Hepatocyte (in vitro differentiated cells): ENCODE data around the gene MYH7.

Experiments used
- EZH2 ChIP-seq: fragments of 200-600 bp; sonication (generic); IDR thresholded peaks from 2 replicates; pipeline ENCODE4 v1.6.1; 2016; ENCODE audit warnings: antibody characterized with exemption, mild to moderate bottlenecking, borderline replicate concordance
- EZH2phosphoT487 ChIP-seq: fragments of 200-600 bp; sonication (generic); IDR thresholded peaks from one replicate; pipeline ENCODE4 v1.6.1; 2018; ENCODE audit warnings: antibody characterized with exemption, mild to moderate bottlenecking, low read depth, moderate library complexity; ENCODE audit not compliant: unreplicated experiment, severe bottlenecking
- TF ChIP-seq, protein P1 (sequence below): fragments of 200-600 bp; sonication (generic); IDR thresholded peaks from 2 replicates; pipeline ENCODE4 v1.5.1; 2016; ENCODE audit warnings: antibody characterized with exemption, mild to moderate bottlenecking; ENCODE audit not compliant: poor library complexity

DNA sequence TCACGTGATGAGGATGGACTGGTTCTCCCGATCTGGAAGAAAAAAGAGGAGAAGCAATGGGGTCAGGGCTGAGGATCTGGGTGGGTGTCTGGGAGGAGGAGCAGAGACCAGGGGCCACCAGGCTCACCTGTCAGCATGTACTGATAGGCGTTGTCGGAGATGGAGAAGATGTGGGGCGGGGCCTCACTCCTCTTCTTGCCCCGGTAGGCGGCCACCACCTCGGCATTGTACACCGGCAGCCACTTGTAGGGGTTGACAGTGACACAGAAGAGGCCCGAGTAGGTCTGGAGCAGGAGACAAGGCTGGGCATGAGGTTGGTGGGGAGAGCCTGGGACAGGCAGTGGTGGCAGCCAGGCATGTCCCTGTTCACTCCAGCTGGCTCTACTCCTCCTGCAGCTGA, 30.4 kb downstream of the MYH7 start:
- TF ChIP-seq, protein P1, sequence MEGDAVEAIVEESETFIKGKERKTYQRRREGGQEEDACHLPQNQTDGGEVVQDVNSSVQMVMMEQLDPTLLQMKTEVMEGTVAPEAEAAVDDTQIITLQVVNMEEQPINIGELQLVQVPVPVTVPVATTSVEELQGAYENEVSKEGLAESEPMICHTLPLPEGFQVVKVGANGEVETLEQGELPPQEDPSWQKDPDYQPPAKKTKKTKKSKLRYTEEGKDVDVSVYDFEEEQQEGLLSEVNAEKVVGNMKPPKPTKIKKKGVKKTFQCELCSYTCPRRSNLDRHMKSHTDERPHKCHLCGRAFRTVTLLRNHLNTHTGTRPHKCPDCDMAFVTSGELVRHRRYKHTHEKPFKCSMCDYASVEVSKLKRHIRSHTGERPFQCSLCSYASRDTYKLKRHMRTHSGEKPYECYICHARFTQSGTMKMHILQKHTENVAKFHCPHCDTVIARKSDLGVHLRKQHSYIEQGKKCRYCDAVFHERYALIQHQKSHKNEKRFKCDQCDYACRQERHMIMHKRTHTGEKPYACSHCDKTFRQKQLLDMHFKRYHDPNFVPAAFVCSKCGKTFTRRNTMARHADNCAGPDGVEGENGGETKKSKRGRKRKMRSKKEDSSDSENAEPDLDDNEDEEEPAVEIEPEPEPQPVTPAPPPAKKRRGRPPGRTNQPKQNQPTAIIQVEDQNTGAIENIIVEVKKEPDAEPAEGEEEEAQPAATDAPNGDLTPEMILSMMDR: no peak
- TF ChIP-seq EZH2 (no peak), EZH2phosphoT487 (no peak)
